ENCODE measurements around the gene WDR86.

The WDR86 gene

DNA sequence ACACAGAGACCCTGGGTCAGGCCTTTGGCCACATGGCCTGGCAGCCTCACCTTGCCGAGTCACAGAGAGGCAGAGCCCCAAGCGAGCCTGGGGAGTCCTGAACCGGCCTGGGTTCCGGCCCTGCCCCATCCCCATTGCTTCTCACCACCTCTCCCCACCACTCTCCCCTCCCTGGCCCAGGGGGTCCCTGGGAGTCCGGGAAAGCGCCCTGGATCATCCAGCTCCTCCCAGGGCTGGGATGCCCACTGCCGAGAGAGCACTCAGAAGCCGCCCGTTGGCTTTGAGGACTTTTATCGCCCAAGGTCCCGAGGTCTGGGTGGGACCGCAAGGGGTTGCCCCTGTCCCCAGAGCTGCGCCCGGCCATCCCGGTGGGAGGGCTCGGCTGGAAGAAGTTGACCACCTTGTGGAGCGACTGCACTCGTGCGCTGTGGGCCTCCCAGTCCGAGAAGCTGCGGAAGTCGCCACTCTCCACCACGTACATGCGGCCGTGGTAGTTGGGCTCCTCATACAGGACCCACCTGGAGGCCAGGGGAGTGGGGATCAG lies 22.0 kb upstream of the WDR86 start:
- POLR2A ChIA-PET = no interaction called here
- DNase-seq (ENCODE audit: extremely low spot score) = no peak
- CTCF ChIA-PET = no interaction called here
- TF ChIP-seq SUZ12 (IDR thresholded peaks at IDR 0.05) (no peak), TARDBP (IDR thresholded peaks at IDR 0.05) (no peak), ZNF384 (IDR thresholded peaks at IDR 0.05) (no peak), LEF1 (IDR thresholded peaks at IDR 0.05; ENCODE audit: borderline replicate concordance) (no peak), NFRKB (IDR thresholded peaks at IDR 0.05) (no peak), L3MBTL2 (conservative IDR thresholded peaks at IDR 0.05) (no peak), BHLHE40 (IDR thresholded peaks at IDR 0.05; ENCODE audit: borderline replicate concordance) (no peak)

GRCh38 chr7:151431281-151431767 lies 21.5 kb upstream of the WDR86 start:
- POLR2A ChIA-PET = no interaction called here
- no peak for TF ChIP-seq SP1 (IDR thresholded peaks at IDR 0.05)
- no peak for TF ChIP-seq LEF1 (IDR thresholded peaks at IDR 0.05; ENCODE audit: borderline replicate concordance)
- CTCF ChIA-PET = no interaction called here
- DNase-seq (ENCODE audit: extremely low spot score) = no peak

- ChIA-PET POLR2A (no interaction called here), CTCF (no interaction called here)
- no peak for DNase-seq (ENCODE audit: extremely low spot score)
- TF ChIP-seq FOXK2 (IDR thresholded peaks at IDR 0.05) = no peak
- no peak for TF ChIP-seq FOXM1 (IDR thresholded peaks at IDR 0.05; ENCODE audit: borderline replicate concordance)
- no peak for TF ChIP-seq ARNT (IDR thresholded peaks at IDR 0.05)
- no peak for TF ChIP-seq BHLHE40 (IDR thresholded peaks at IDR 0.05; ENCODE audit: borderline replicate concordance)
- no peak for TF ChIP-seq TARDBP (IDR thresholded peaks at IDR 0.05)
- no peak for TF ChIP-seq L3MBTL2 (conservative IDR thresholded peaks at IDR 0.05)
- TF ChIP-seq NFRKB (IDR thresholded peaks at IDR 0.05) = no peak
- no peak for TF ChIP-seq CTBP1 (IDR thresholded peaks at IDR 0.05; ENCODE audit: borderline replicate concordance)
- no peak for TF ChIP-seq ELF4 (IDR thresholded peaks at IDR 0.05)
- no peak for TF ChIP-seq PKNOX1 (IDR thresholded peaks at IDR 0.05)
- TF ChIP-seq SP1 (IDR thresholded peaks at IDR 0.05) = no peak
These were observed 20.8 kb upstream of the WDR86 start for GRCh38 chr7:151430391-151431205.

DNA sequence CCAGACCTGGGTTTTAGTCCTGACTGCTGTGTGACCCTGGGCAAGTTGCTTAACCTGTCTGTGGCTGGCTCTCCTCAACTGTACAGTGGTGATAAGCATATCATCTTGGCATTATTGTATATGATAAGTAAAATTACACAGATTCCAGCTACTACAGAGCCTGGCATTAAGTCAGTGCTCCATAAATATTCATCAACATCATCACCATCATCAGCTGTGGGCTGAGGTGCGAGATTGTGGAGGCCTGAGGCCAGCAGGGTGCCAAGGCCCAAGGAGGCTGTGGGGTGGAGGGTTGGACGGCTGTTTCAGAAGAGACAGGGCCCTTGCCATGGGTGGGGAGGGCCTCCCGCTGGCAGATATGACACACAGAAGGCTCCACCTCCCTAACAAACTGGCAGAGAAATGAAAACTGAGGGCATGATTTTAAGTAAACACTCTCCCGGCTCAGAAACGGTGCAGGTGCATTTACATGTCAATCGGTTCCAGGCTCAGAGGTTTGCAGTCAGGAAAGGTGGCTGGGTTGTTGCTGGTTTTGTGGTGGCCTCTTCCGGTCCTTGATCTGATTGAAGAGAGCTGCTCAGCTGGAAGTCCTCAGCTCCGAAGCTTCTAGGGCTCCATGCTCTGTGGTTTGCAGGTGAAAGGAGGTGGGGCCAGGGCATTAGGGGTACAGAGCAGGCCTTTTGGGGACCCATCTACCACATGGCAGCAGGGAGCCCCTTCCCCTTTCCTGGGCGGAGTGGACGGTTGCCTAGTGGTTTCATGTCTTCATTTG lies 19.9 kb upstream of the WDR86 start:
- no peak for DNase-seq (ENCODE audit: extremely low spot score)
- ChIA-PET CTCF (no interaction called here), POLR2A (no interaction called here)
- TF ChIP-seq ELF4 (IDR thresholded peaks at IDR 0.05) (no peak), SUZ12 (IDR thresholded peaks at IDR 0.05) (no peak), L3MBTL2 (conservative IDR thresholded peaks at IDR 0.05) (no peak), LEF1 (IDR thresholded peaks at IDR 0.05; ENCODE audit: borderline replicate concordance) (no peak), BHLHE40 (IDR thresholded peaks at IDR 0.05; ENCODE audit: borderline replicate concordance) (no peak), HDGF (IDR thresholded peaks at IDR 0.05; ENCODE audit: borderline replicate concordance) (no peak), PKNOX1 (IDR thresholded peaks at IDR 0.05) (no peak), ARNT (IDR thresholded peaks at IDR 0.05) (no peak), TARDBP (IDR thresholded peaks at IDR 0.05) (no peak), NFRKB (IDR thresholded peaks at IDR 0.05) (no peak)

GRCh38 chr7:151429237-151429559 lies 19.4 kb upstream of the WDR86 start:
- ChIA-PET POLR2A (no interaction called here), CTCF (no interaction called here)
- no peak for TF ChIP-seq ZNF384 (IDR thresholded peaks at IDR 0.05)
- no peak for TF ChIP-seq CTBP1 (IDR thresholded peaks at IDR 0.05; ENCODE audit: borderline replicate concordance)
- no peak for TF ChIP-seq SP1 (IDR thresholded peaks at IDR 0.05)
- no peak for TF ChIP-seq FOXM1 (IDR thresholded peaks at IDR 0.05; ENCODE audit: borderline replicate concordance)
- no peak for TF ChIP-seq L3MBTL2 (conservative IDR thresholded peaks at IDR 0.05)
- TF ChIP-seq NFRKB (IDR thresholded peaks at IDR 0.05) = no peak
- no peak for TF ChIP-seq TARDBP (IDR thresholded peaks at IDR 0.05)
- no peak for TF ChIP-seq LEF1 (IDR thresholded peaks at IDR 0.05; ENCODE audit: borderline replicate concordance)
- TF ChIP-seq HDGF (IDR thresholded peaks at IDR 0.05; ENCODE audit: borderline replicate concordance) = no peak
- no peak for TF ChIP-seq ELF4 (IDR thresholded peaks at IDR 0.05)
- TF ChIP-seq SUZ12 (IDR thresholded peaks at IDR 0.05) = no peak
- TF ChIP-seq PKNOX1 (IDR thresholded peaks at IDR 0.05) = no peak
- TF ChIP-seq ARNT (IDR thresholded peaks at IDR 0.05) = no peak
- TF ChIP-seq FOXK2 (IDR thresholded peaks at IDR 0.05) = no peak
- TF ChIP-seq BHLHE40 (IDR thresholded peaks at IDR 0.05; ENCODE audit: borderline replicate concordance) = no peak
- DNase-seq (ENCODE audit: extremely low spot score) = no peak

All from HEK293T (cell line).